ENCODE measurements around the gene LRRIQ4. TPM values are rescaled to one million over a fixed set of nuclear protein-coding genes. Genes with fewer than 3 reads are reported as not detected.

The LRRIQ4 gene
- total RNA-seq, 1 experiment from 2014 or later: not detected

DNA sequence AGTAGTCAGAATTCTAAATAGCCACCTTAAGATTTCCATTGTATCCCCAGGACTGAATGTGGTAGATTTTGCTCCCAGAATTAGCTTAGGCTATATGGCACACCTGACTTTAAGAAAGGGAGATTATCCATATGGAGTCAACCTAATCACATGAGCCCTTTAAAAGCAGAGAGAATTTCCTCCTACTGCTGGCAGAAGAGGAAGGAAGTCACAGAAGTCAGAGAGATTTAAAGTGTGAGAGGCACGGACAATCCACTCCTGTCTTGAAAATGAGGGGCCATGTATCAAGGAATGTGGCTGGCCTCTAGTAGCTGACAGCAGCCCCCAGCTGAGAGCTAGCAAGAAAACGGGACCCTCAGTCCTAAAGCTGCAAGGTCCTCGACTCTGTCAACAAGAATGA, 30.3 kb downstream of the LRRIQ4 start:
- Mint-ChIP-seq H3K4me3 (ENCODE audit: unreplicated experiment) (no peak overlapping the region), H3K27me3 (ENCODE audit: insufficient read depth, unreplicated experiment) (peaks cover 10% of the 10 kb centered on the region), H3K4me1 (ENCODE audit: low read depth, unreplicated experiment) (no peaks in the 10 kb centered on the region), H3K27ac (ENCODE audit: unreplicated experiment) (no peak overlapping the region), H3K36me3 (ENCODE audit: insufficient read depth, unreplicated experiment) (no peaks in the 10 kb centered on the region), H3K9me3 (ENCODE audit: unreplicated experiment) (no peaks in the 10 kb centered on the region)
- H3K27me3 ChIP-seq (replicated peaks; ENCODE audit: control insufficient read depth, insufficient read depth, low read length): no peaks in the 10 kb centered on the region
- DNase-seq: no peak
- H3K4me3 ChIP-seq (ENCODE audit: low read depth, low read length): no peak overlapping the region
- POLR2A ChIA-PET: no interaction called here
- TF ChIP-seq, protein P1, sequence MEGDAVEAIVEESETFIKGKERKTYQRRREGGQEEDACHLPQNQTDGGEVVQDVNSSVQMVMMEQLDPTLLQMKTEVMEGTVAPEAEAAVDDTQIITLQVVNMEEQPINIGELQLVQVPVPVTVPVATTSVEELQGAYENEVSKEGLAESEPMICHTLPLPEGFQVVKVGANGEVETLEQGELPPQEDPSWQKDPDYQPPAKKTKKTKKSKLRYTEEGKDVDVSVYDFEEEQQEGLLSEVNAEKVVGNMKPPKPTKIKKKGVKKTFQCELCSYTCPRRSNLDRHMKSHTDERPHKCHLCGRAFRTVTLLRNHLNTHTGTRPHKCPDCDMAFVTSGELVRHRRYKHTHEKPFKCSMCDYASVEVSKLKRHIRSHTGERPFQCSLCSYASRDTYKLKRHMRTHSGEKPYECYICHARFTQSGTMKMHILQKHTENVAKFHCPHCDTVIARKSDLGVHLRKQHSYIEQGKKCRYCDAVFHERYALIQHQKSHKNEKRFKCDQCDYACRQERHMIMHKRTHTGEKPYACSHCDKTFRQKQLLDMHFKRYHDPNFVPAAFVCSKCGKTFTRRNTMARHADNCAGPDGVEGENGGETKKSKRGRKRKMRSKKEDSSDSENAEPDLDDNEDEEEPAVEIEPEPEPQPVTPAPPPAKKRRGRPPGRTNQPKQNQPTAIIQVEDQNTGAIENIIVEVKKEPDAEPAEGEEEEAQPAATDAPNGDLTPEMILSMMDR (IDR thresholded peaks at IDR 0.05; ENCODE audit: insufficient read depth in 1 of 2, low read depth in 1 of 2, low read length in 1 of 2, severe bottlenecking in 1 of 2, unreplicated experiment in 1 of 2): no peak
- BruUV-seq (replicated peaks): no TSS peak
- H3K36me3 ChIP-seq (ENCODE audit: control insufficient read depth, insufficient read depth, low read length): no peaks in the 10 kb centered on the region
- H3K9me3 ChIP-seq: no peaks in the 10 kb centered on the region
- CTCF ChIA-PET: no interaction called here
- no peaks in the 10 kb centered on the region for H3K4me1 ChIP-seq
- intact Hi-C loops (cut with micrococcal nuclease; ENCODE audit: unreplicated experiment): no loop called here

DNA sequence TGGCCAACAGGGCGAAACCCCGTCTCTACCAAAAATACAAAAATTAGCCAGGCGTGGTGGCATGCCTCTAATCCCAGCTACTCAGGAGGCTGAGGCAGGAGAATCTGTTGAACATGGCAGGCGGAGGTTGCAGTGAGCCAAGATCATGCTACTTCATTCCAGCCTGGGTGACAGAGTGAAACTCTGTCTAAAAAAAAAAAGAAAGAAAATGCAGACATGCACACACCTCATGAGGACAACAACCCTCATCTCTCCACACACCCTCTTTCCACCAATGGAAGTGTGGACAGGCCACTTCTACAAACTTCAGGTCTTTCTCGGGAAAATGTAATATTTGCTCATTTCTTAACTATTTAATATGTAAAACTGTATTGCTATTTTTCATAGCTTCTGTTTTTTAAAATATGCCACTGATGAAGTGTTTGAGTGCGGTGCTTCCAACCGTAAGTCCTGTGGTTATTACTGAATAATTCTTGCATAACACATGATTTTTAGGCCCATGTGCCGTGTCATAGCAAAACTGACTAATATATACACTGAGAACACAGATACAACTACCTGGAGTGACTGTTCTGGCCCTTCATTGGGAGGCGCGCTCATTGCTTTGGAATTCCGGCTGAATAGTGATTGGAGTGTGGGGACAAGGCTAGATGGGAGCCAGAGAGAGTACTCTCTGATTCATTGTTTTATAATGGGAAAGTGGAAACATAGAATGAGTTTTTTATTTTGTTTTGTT, 34.0 kb downstream of the LRRIQ4 start:
- no peak overlapping the region for H3K4me3 ChIP-seq (ENCODE audit: low read depth, low read length)
- H3K4me1 Mint-ChIP-seq (ENCODE audit: low read depth, unreplicated experiment): no peaks in the 10 kb centered on the region
- H3K9me3 ChIP-seq: no peaks in the 10 kb centered on the region
- no peaks in the 10 kb centered on the region for H3K9me3 Mint-ChIP-seq (ENCODE audit: unreplicated experiment)
- ChIA-PET POLR2A (no interaction called here), CTCF (no interaction called here)
- H3K36me3 Mint-ChIP-seq (ENCODE audit: insufficient read depth, unreplicated experiment): no peaks in the 10 kb centered on the region
- H3K36me3 ChIP-seq (ENCODE audit: control insufficient read depth, insufficient read depth, low read length): no peaks in the 10 kb centered on the region
- H3K27me3 ChIP-seq (replicated peaks; ENCODE audit: control insufficient read depth, insufficient read depth, low read length): no peaks in the 10 kb centered on the region; the same call in 1 of the 2 replicates
- no peaks in the 10 kb centered on the region for H3K4me1 ChIP-seq
- no TSS peak for BruUV-seq (replicated peaks)
- DNase-seq: no peak
- no peak overlapping the region for H3K4me3 Mint-ChIP-seq (ENCODE audit: unreplicated experiment)
- TF ChIP-seq, protein P1 (IDR thresholded peaks at IDR 0.05; ENCODE audit: insufficient read depth in 1 of 2, low read depth in 1 of 2, low read length in 1 of 2, severe bottlenecking in 1 of 2, unreplicated experiment in 1 of 2): no peak
- H3K27ac Mint-ChIP-seq (ENCODE audit: unreplicated experiment): no peak overlapping the region
- H3K27me3 Mint-ChIP-seq (ENCODE audit: insufficient read depth, unreplicated experiment): no peaks in the 10 kb centered on the region
- intact Hi-C loops (cut with micrococcal nuclease; ENCODE audit: unreplicated experiment): no loop called here

DNA sequence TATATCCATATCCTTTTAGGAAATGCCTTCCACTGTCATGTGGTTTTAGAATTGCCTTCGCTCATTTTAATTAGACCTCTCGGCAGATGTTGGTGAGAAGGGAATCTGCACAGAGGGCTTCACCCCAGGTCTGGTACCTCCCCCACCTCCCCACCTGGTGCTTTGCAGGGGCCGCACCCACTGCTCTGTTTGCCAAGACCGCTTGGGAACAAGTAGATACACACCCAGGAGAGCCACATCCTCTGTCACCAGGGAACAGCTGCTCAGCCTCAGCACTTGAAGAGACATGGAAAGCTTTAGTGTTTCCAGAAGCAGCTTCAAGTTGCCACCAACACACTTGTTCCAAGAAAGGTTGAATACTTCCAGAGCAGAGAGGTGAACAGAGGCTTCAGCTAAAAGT, 35.2 kb downstream of the LRRIQ4 start:
- Mint-ChIP-seq H3K36me3 (ENCODE audit: insufficient read depth, unreplicated experiment) (no peaks in the 10 kb centered on the region), H3K27ac (ENCODE audit: unreplicated experiment) (no peak overlapping the region), H3K9me3 (ENCODE audit: unreplicated experiment) (no peaks in the 10 kb centered on the region), H3K27me3 (ENCODE audit: insufficient read depth, unreplicated experiment) (peaks cover 3% of the 10 kb centered on the region), H3K4me3 (ENCODE audit: unreplicated experiment) (no peak overlapping the region), H3K4me1 (ENCODE audit: low read depth, unreplicated experiment) (no peaks in the 10 kb centered on the region)
- Histone ChIP-seq H3K36me3 (ENCODE audit: control insufficient read depth, insufficient read depth, low read length) (no peaks in the 10 kb centered on the region), H3K27me3 (replicated peaks; ENCODE audit: control insufficient read depth, insufficient read depth, low read length) (no peaks in the 10 kb centered on the region; the same call in 1 of the 2 replicates), H3K9me3 (no peaks in the 10 kb centered on the region), H3K4me1 (no peaks in the 10 kb centered on the region), H3K4me3 (ENCODE audit: low read depth, low read length) (no peak overlapping the region)
- TF ChIP-seq, protein P1 (IDR thresholded peaks at IDR 0.05; ENCODE audit: insufficient read depth in 1 of 2, low read depth in 1 of 2, low read length in 1 of 2, severe bottlenecking in 1 of 2, unreplicated experiment in 1 of 2): no peak
- no TSS peak for BruUV-seq (replicated peaks)
- ChIA-PET POLR2A (no interaction called here), CTCF (no interaction called here)
- no peak for DNase-seq
- intact Hi-C loops (cut with micrococcal nuclease; ENCODE audit: unreplicated experiment): no loop called here

All from Caco-2 (cell line).